HepG2 (cell line): Measurements from ENCODE around the gene CD248. TPM values are rescaled to one million over a fixed set of nuclear protein-coding genes. Genes with fewer than 3 reads are reported as not detected.

Experiments
- AHDC1 ChIP-seq: sonication (generic); formaldehyde crosslinking; IDR thresholded peaks from 2 replicates; pipeline ENCODE4 v1.5.1; 2020; ENCODE audit warnings: mild to moderate bottlenecking, missing genetic modification reagents, borderline replicate concordance
- ATAD3A ChIP-seq: sonication (generic); formaldehyde crosslinking; IDR thresholded peaks from 2 replicates; pipeline ENCODE4 v1.4.0; 2020; ENCODE audit warnings: missing genetic modification reagents
- ATM ChIP-seq: fragments of 450-650 bp; IDR thresholded peaks from 2 replicates; pipeline ENCODE4 v1.7.1; 2017; ENCODE audit warnings: mild to moderate bottlenecking, borderline replicate concordance
- CBX5 ChIP-seq: sonication (generic); formaldehyde crosslinking; IDR thresholded peaks from 2 replicates; pipeline ENCODE4 v1.4.0; 2020; ENCODE audit warnings: missing genetic modification reagents, borderline replicate concordance
- CENPT ChIP-seq: sonication (generic); formaldehyde crosslinking; IDR thresholded peaks from 2 replicates; pipeline ENCODE4 v1.8.0; 2022; ENCODE audit warnings: low read depth, mild to moderate bottlenecking, moderate library complexity, missing genetic modification reagents
- CHCHD3 ChIP-seq: sonication (generic); formaldehyde crosslinking; IDR thresholded peaks from 2 replicates; pipeline ENCODE4 v1.8.0; 2022; ENCODE audit warnings: mild to moderate bottlenecking, missing genetic modification reagents, moderate library complexity
- DMTF1 ChIP-seq: sonication (generic); formaldehyde crosslinking; IDR thresholded peaks from 2 replicates; pipeline ENCODE4 v1.4.0; 2020; ENCODE audit warnings: mild to moderate bottlenecking, missing genetic modification reagents
- EZH2 ChIP-seq: conservative IDR thresholded peaks from 2 replicates; pipeline ENCODE4 v1.6.1; 2012; ENCODE audit warnings: mild to moderate bottlenecking, low read depth, low read length, moderate library complexity
- FOXC1 ChIP-seq: sonication (generic); formaldehyde crosslinking; IDR thresholded peaks from 2 replicates; pipeline ENCODE4 v1.8.0; 2022; ENCODE audit warnings: mild to moderate bottlenecking, missing genetic modification reagents, borderline replicate concordance
- HNRNPLL ChIP-seq: fragments of 200-400 bp; formaldehyde crosslinking; IDR thresholded peaks from 2 replicates; pipeline ENCODE4 v1.6.1; 2017; ENCODE audit warnings: mild to moderate bottlenecking, low read depth, low read length; ENCODE audit not compliant: poor library complexity, severe bottlenecking
- IKZF4 ChIP-seq: sonication (generic); formaldehyde crosslinking; IDR thresholded peaks from 2 replicates; pipeline ENCODE4 v1.5.1; 2020; ENCODE audit warnings: borderline replicate concordance, mild to moderate bottlenecking, low read depth, missing genetic modification reagents; ENCODE audit errors: not compliant biosample characterization
- JUN ChIP-seq: sonication (generic); formaldehyde crosslinking; IDR thresholded peaks from 2 replicates; pipeline ENCODE4 v1.4.0; 2020; ENCODE audit warnings: mild to moderate bottlenecking, missing genetic modification reagents
- KDM3A ChIP-seq: IDR thresholded peaks from 2 replicates; pipeline ENCODE4 v1.6.1; 2018; ENCODE audit warnings: low read depth, missing compliant biosample characterization
- NFATC3 ChIP-seq: sonication (generic); formaldehyde crosslinking; IDR thresholded peaks from 2 replicates; pipeline ENCODE4 v1.5.1; 2020; ENCODE audit warnings: mild to moderate bottlenecking, missing genetic modification reagents
- NFIB ChIP-seq: sonication (generic); formaldehyde crosslinking; IDR thresholded peaks from 2 replicates; pipeline ENCODE4 v1.9.0; 2021; ENCODE audit warnings: missing genetic modification reagents, mild to moderate bottlenecking, borderline replicate concordance
- NKX3-1 ChIP-seq: sonication (generic); formaldehyde crosslinking; IDR thresholded peaks from 2 replicates; pipeline ENCODE4 v1.5.0; 2020; ENCODE audit warnings: missing genetic modification reagents
- SP1 ChIP-seq, 2 experiments: fragments of 450-650 bp in 1 of 2; sonication (generic) in 1 of 2; formaldehyde crosslinking in 1 of 2; IDR thresholded peaks; 2 replicates each; pipeline versions ENCODE4 v1.4.0 to v1.6.1; 2016 to 2020; ENCODE audit warnings: missing genetic modification reagents in 1 of 2
- STAT5B ChIP-seq: sonication (generic); formaldehyde crosslinking; IDR thresholded peaks from 2 replicates; pipeline ENCODE4 v1.4.0; 2020; ENCODE audit warnings: missing genetic modification reagents
- TARDBP ChIP-seq: sonication (generic); formaldehyde crosslinking; IDR thresholded peaks from 2 replicates; pipeline ENCODE4 v1.8.0; 2022; ENCODE audit warnings: mild to moderate bottlenecking, missing genetic modification reagents
- ZBTB42 ChIP-seq: sonication (generic); formaldehyde crosslinking; IDR thresholded peaks from 2 replicates; pipeline ENCODE4 v1.5.0; 2020; ENCODE audit warnings: mild to moderate bottlenecking, missing genetic modification reagents
- ZNF556 ChIP-seq: sonication (generic); formaldehyde crosslinking; IDR thresholded peaks from 2 replicates; pipeline ENCODE4 v1.4.0; 2020; ENCODE audit warnings: mild to moderate bottlenecking, missing genetic modification reagents, borderline replicate concordance
- ZNF850 ChIP-seq: sonication (generic); formaldehyde crosslinking; conservative IDR thresholded peaks from 2 replicates; pipeline ENCODE4 v1.9.0; 2021; ENCODE audit warnings: mild to moderate bottlenecking, missing genetic modification reagents
- polyA plus RNA-seq, 8 experiments: library from polyadenylated mRNA; depleted of rRNA in 3 of 8; stranded (reverse) in 7 of 8; unstranded in 1 of 8; fragments of >200 nt; fragmentation: Illumina TruSeq in 4 of 8; extraction: Trizol in 4 of 8; gene quantifications; 2 replicates each; pipeline versions ENCODE4 v1.2.1 to v1.2.3, GENCODE V29; 2011 to 2016; ENCODE audit warnings: low read depth in 4 of 8, missing spikeins in 1 of 8, mixed read lengths in 1 of 8; ENCODE audit not compliant: insufficient read depth in 1 of 8
- total RNA-seq, 5 experiments: library from RNA; depleted of rRNA; stranded (reverse); fragments of >200 nt; fragmentation: Illumina TruSeq; extraction: Trizol; gene quantifications; 2 replicates each; pipeline ENCODE4 v1.2.3, GENCODE V29; 2016; ENCODE audit warnings: low read depth in 1 of 5

Gene CD248
- total and polyA plus RNA-seq, 2 of the 13 experiments (the other 11 are each of a cell fraction or from before 2014, with no cell fraction given), result 0.25 to 0.35 TPM

- TF ChIP-seq JUN (CRISPR knock-in tag), result no peak
- TF ChIP-seq ZNF850 (CRISPR knock-in tag), result no peak
- no peak for TF ChIP-seq STAT5B (CRISPR knock-in tag)
- TF ChIP-seq ATM, result no peak
- TF ChIP-seq NFATC3 (CRISPR knock-in tag), result no peak
- no peak for TF ChIP-seq CHCHD3 (CRISPR knock-in tag)
- TF ChIP-seq CBX5, result 0 out of 2 replicates have a peak, but pooled peaks have one; percentile 32
- TF ChIP-seq ZBTB42 (CRISPR knock-in tag), result no peak
- no peak; the same call in 1 of the 2 replicates for TF ChIP-seq KDM3A (CRISPR knock-in tag)
- TF ChIP-seq NFIB (CRISPR knock-in tag), result no peak
- peak; percentile 41 for TF ChIP-seq HNRNPLL
- TF ChIP-seq CENPT (CRISPR knock-in tag), result no peak
- no peak for TF ChIP-seq EZH2
- TF ChIP-seq TARDBP (CRISPR knock-in tag), result no peak
- no peak for TF ChIP-seq AHDC1 (CRISPR knock-in tag)
- TF ChIP-seq ATAD3A (CRISPR knock-in tag), result no peak
- no peak for TF ChIP-seq IKZF4 (CRISPR knock-in tag)
- no peak for TF ChIP-seq DMTF1
- no peak for TF ChIP-seq SP1 (IDR thresholded peaks at IDR 0.05)
- TF ChIP-seq SP1 (CRISPR knock-in tag; IDR thresholded peaks at IDR 0.05), result no peak
- TF ChIP-seq NKX3-1 (CRISPR knock-in tag), result no peak
- no peak for TF ChIP-seq FOXC1 (CRISPR knock-in tag)
- no peak for TF ChIP-seq ZNF556 (CRISPR knock-in tag)
Measured at GRCh38 chr11:66282468-66283455, 34.1 kb downstream of the CD248 start (continued).
